IPS-18a (cell line): ENCODE data around the gene SNX22.

ENCODE experiments used
- H3K27ac ChIP-seq: one replicate; pipeline ENCODE4 v1.5.1; 2013; ENCODE audit warnings: low read length
- H3K27me3 ChIP-seq: one replicate; pipeline ENCODE4 v1.6.1; 2013; ENCODE audit warnings: mild to moderate bottlenecking, low read length; ENCODE audit not compliant: control insufficient read depth, insufficient read depth
- H3K36me3 ChIP-seq: one replicate; pipeline ENCODE4 v1.6.1; 2013; ENCODE audit warnings: low read depth, low read length; ENCODE audit not compliant: control insufficient read depth
- H3K4me1 ChIP-seq: one replicate; pipeline ENCODE4 v1.6.1; 2013; ENCODE audit warnings: low read depth, low read length; ENCODE audit not compliant: control insufficient read depth
- H3K4me3 ChIP-seq: one replicate; pipeline ENCODE4 v1.5.1; 2013; ENCODE audit warnings: low read length
- H3K9ac ChIP-seq: one replicate; pipeline ENCODE4 v1.6.1; 2013; ENCODE audit warnings: mild to moderate bottlenecking, low read length, moderate library complexity
- H3K9me3 ChIP-seq: one replicate; pipeline ENCODE4 v1.6.1; 2013; ENCODE audit warnings: low read depth, low read length; ENCODE audit not compliant: control insufficient read depth

SNX22 gene

DNA sequence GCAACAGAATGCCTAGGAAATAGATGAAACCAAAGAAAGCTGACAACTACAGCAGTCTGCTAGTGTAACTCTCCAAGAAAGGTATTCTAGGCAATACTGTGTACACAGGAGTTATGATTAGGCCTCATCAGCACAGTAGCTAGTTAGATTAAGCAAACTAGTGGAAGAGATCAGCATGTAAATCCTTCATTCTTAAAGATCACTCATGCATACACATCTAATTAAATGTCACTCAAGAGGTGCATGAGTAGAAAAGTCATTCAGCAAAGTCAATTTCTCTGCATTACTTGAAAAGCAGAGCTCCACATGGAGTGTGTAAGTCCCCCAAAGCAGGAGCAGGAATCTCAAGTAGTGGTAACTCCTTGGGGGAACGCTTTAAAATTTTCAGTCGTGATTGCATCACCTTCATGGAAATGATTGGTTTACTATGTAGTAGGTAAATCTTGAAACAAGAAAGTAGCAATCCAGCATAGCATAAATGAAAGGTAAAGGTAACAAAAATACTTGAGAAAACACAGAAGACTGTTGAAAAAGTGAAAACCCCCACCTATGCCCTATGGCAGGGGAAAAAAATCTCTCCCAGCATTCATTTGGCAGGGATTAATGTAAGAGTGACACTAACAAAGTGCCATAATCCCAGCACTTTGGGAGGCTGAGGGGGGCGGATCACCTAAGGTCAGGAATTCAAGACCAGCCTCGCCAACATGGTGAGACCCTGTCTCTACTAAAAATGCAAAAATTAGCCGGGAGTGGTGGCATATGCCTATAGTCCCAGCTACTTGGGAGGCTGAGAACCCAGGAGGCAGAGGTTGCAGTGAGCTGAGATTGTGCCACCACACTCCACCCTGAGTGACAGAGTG, 40.7 kb downstream of the SNX22 start:
- Histone ChIP-seq H3K27ac (no peak overlapping the region), H3K9me3 (no peaks in the 10 kb centered on the region), H3K36me3 (no peaks in the 10 kb centered on the region), H3K27me3 (no peaks in the 10 kb centered on the region), H3K4me1 (no peaks in the 10 kb centered on the region), H3K4me3 (no peak overlapping the region), H3K9ac (no peak overlapping the region)

- H3K4me3 ChIP-seq = no peak overlapping the region
- no peaks in the 10 kb centered on the region for H3K36me3 ChIP-seq
- no peaks in the 10 kb centered on the region for H3K4me1 ChIP-seq
- no peaks in the 10 kb centered on the region for H3K27me3 ChIP-seq
- no peak overlapping the region for H3K9ac ChIP-seq
- H3K27ac ChIP-seq = no peak overlapping the region
- H3K9me3 ChIP-seq = no peaks in the 10 kb centered on the region
Measured at GRCh38 chr15:64193971-64194370, 42.4 kb downstream of the SNX22 start.

- Histone ChIP-seq H3K9me3 (no peaks in the 10 kb centered on the region), H3K27me3 (no peaks in the 10 kb centered on the region), H3K9ac (no peak overlapping the region), H3K4me1 (no peaks in the 10 kb centered on the region), H3K36me3 (peaks cover 4% of the 10 kb centered on the region), H3K27ac (no peak overlapping the region), H3K4me3 (no peak overlapping the region)
Measured at GRCh38 chr15:64197425-64197824, 45.9 kb downstream of the SNX22 start.

DNA sequence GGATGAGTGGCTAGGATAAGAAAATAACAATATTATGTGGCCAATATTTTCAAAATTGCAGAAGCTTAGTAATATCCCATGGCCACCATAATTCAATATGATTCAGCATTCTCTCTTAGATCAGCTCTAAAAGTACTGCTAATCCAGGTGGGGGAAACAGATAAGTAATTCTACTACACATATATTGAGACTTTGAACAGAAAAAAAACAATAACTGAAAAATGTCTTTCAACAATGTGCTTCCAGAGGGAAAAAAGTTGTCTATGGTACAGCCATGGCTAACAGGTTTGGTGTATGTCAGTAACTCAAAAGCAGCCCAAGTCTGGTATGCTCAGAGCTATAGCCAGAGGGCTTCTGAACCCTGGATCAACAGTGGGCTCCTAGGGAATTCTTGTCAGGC, 53.7 kb downstream of the SNX22 start:
- peaks cover 14% of the 10 kb centered on the region for H3K36me3 ChIP-seq

More for the DNA sequence above, 53.7 kb downstream of the SNX22 start:
- no peak overlapping the region for H3K27ac ChIP-seq
- H3K9me3 ChIP-seq = no peaks in the 10 kb centered on the region
- no peaks in the 10 kb centered on the region for H3K27me3 ChIP-seq
- no peak overlapping the region for H3K9ac ChIP-seq
- H3K4me1 ChIP-seq = no peaks in the 10 kb centered on the region
- no peak overlapping the region for H3K4me3 ChIP-seq
